Thoracic aorta (tissue), 2 donors: ENCODE results near the gene CEACAM21. TPM values are rescaled to one million over a fixed set of nuclear protein-coding genes. Genes with fewer than 3 reads are reported as not detected.

Experiments
- ATAC-seq: fragments of 150-250 bp; one replicate; pipeline ENCODE4 v1.8.0; 2017; ENCODE audit warnings: low read depth; ENCODE audit not compliant: insufficient number of reproducible peaks, low FRiP score
- DNase-seq: peaks from one replicate; pipeline ENCODE4 v3.0.0-alpha.2; 2020; ENCODE audit warnings: low spot score
- H3K27ac ChIP-seq, 2 donors: fragments of 200-600 bp; sonication (generic); 1 replicate in 1 of 2; 2 replicates in 1 of 2; pipeline ENCODE4 v1.5.1; 2016; ENCODE audit warnings: mild to moderate bottlenecking in 2 of 2, moderate library complexity in 2 of 2
- H3K27me3 ChIP-seq: fragments of 200-600 bp; sonication (generic); replicated peaks from 2 replicates; pipeline ENCODE4 v1.6.0; 2016; ENCODE audit warnings: mild to moderate bottlenecking; ENCODE audit not compliant: insufficient read depth
- H3K36me3 ChIP-seq: fragments of 200-600 bp; sonication (generic); one replicate; pipeline ENCODE4 v1.5.1; 2016
- H3K4me1 ChIP-seq, 2 donors: fragments of 200-600 bp; sonication (generic); 1 replicate in 1 of 2; 2 replicates in 1 of 2; pipeline versions ENCODE4 v1.5.1 to v1.6.0; 2016; ENCODE audit warnings: low read depth in 2 of 2, mild to moderate bottlenecking in 1 of 2; ENCODE audit not compliant: control insufficient read depth in 1 of 2
- H3K4me3 ChIP-seq: fragments of 200-600 bp; sonication (generic); 2 replicates; pipeline ENCODE4 v1.5.1; 2016; ENCODE audit warnings: mild to moderate bottlenecking
- H3K9me3 ChIP-seq: fragments of 200-600 bp; sonication (generic); 2 replicates; pipeline ENCODE4 v1.5.1; 2016
- CTCF ChIP-seq: fragments of 200-600 bp; sonication (generic); IDR thresholded peaks from one replicate; pipeline ENCODE4 v1.5.1; 2019; ENCODE audit warnings: antibody characterized with exemption
- total RNA-seq, 2 donors: library from RNA; depleted of rRNA; stranded (reverse); fragments of >200 nt; gene quantifications; one replicate each; pipeline versions ENCODE4 v1.1.0 to v1.2.3, GENCODE V29; 2016

CEACAM21 gene
- total RNA-seq, 2 donors from 2014 or later = 1.1 to 6.9 TPM

GRCh38 chr19:41548954-41549688 is 26.8 kb upstream of the CEACAM21 start:
- Histone ChIP-seq H3K36me3 (no peaks in the 10 kb centered on the region), H3K4me3 (peak overlapping the region; percentile 55), H3K27me3 (no peaks in the 10 kb centered on the region), H3K27ac (peak overlapping the region in 1 of 2 donors; percentile 23), H3K4me1 (no peaks in the 10 kb centered on the region), H3K9me3 (no peaks in the 10 kb centered on the region)
- TF ChIP-seq CTCF = no peak
- ATAC-seq (no peak), DNase-seq (no peak)

- Histone ChIP-seq H3K4me1 (no peaks in the 10 kb centered on the region), H3K9me3 (no peaks in the 10 kb centered on the region), H3K36me3 (no peaks in the 10 kb centered on the region), H3K27ac (no peak overlapping the region), H3K27me3 (no peaks in the 10 kb centered on the region), H3K4me3 (peak overlapping the region; percentile 55)
- no peak for ATAC-seq
- no peak for TF ChIP-seq CTCF
- DNase-seq = no peak
Observed at GRCh38 chr19:41549884-41550283, 26.1 kb upstream of the CEACAM21 start.

GRCh38 chr19:41551212-41551610 is 24.8 kb upstream of the CEACAM21 start:
- no peak overlapping the region for H3K27ac ChIP-seq
- H3K9me3 ChIP-seq = no peaks in the 10 kb centered on the region
- H3K4me1 ChIP-seq = no peaks in the 10 kb centered on the region
- no peak overlapping the region for H3K4me3 ChIP-seq
- no peak for ATAC-seq
- no peaks in the 10 kb centered on the region for H3K36me3 ChIP-seq
- DNase-seq = no peak
- TF ChIP-seq CTCF = no peak
- H3K27me3 ChIP-seq = no peaks in the 10 kb centered on the region

GRCh38 chr19:41551711-41552110 is 24.3 kb upstream of the CEACAM21 start:
- Histone ChIP-seq H3K27ac (no peak overlapping the region), H3K4me3 (peak overlapping the region; percentile 29), H3K9me3 (no peaks in the 10 kb centered on the region), H3K27me3 (no peaks in the 10 kb centered on the region), H3K4me1 (no peaks in the 10 kb centered on the region), H3K36me3 (no peaks in the 10 kb centered on the region)
- TF ChIP-seq CTCF = no peak
- DNase-seq (no peak), ATAC-seq (no peak)

GRCh38 chr19:41552558-41552957 is 23.4 kb upstream of the CEACAM21 start:
- TF ChIP-seq CTCF = no peak
- no peak for ATAC-seq
- H3K9me3 ChIP-seq = no peaks in the 10 kb centered on the region
- H3K36me3 ChIP-seq = no peaks in the 10 kb centered on the region
- no peak overlapping the region for H3K27ac ChIP-seq
- no peaks in the 10 kb centered on the region for H3K27me3 ChIP-seq
- peak overlapping the region; percentile 16 for H3K4me3 ChIP-seq
- DNase-seq = no peak
- H3K4me1 ChIP-seq = no peaks in the 10 kb centered on the region
